SH-SY5Y (cell line): ENCODE measurements around the gene HOXB8.

Experiments used
- GATA2 ChIP-seq: IDR thresholded peaks from 2 replicates; pipeline ENCODE4 v1.6.1; 2011; ENCODE audit warnings: mild to moderate bottlenecking, low read depth, low read length
- GATA3 ChIP-seq: IDR thresholded peaks from 2 replicates; pipeline ENCODE4 v1.6.1; 2011; ENCODE audit warnings: low read depth, mild to moderate bottlenecking, low read length, moderate library complexity

GRCh38 chr17:48569240-48569582 is 45.9 kb downstream of the HOXB8 start:
- no peak for TF ChIP-seq GATA2
- TF ChIP-seq GATA3 = no peak
